ENCODE measurements around the gene LRRC8A. TPM values are rescaled to one million over a fixed set of nuclear protein-coding genes. Genes with fewer than 3 reads are reported as not detected.

LRRC8A gene
- total and polyA plus RNA-seq, 2 of the 13 experiments (the other 11 are each of a cell fraction or from before 2014, with no cell fraction given): 16.1 to 40.6 TPM

GRCh38 chr9:128898845-128899565 lies 17.1 kb downstream of the LRRC8A start:
- BruUV-seq (replicated peaks): no TSS peak
- 100% methylated on average over 10 of the region's 18 CpGs for WGBS (ENCODE audit: low lambda C conversion rate)
- Histone ChIP-seq H3K36me3 (replicated peaks in 1 of 2; ENCODE audit: control insufficient read depth in 1 of 2, insufficient read depth in 2 of 2, low read length in 2 of 2) (peaks cover 7 to 35% of the 10 kb centered on the region in 2 experiments; a peak in 4 of 5 replicates), H3K79me2 (ENCODE audit: insufficient read depth, low read length) (peaks cover 2% of the 10 kb centered on the region), H3K27me3 (ENCODE audit: control insufficient read depth in 1 of 2, insufficient read depth in 2 of 2, low read length in 2 of 2) (no peaks in the 10 kb centered on the region), H3K9ac (ENCODE audit: insufficient read depth, low read depth, low read length) (no peak overlapping the region), H3K4me2 (ENCODE audit: low read depth, low read length) (no peak overlapping the region), H4K20me1 (ENCODE audit: insufficient read depth, low read length) (no peaks in the 10 kb centered on the region), H2AFZ (ENCODE audit: low read length) (no peak overlapping the region), H3K4me1 (ENCODE audit: insufficient read depth, low read length) (peaks cover 8% of the 10 kb centered on the region; the same call in 1 of the 2 replicates), H3K4me3 (replicated peaks in 1 of 3; ENCODE audit: insufficient read depth in 1 of 3, low read depth in 2 of 3, low read length in 3 of 3) (no peak overlapping the region), H3K9me3 (ENCODE audit: low read length) (no peaks in the 10 kb centered on the region), H3K27ac (ENCODE audit: extremely low read length, insufficient read depth, low read length) (no peak overlapping the region)
- intact Hi-C loops (cut with micrococcal nuclease; ENCODE audit: unreplicated experiment) (no loop called here), in situ Hi-C loops (cut with HindIII; ENCODE audit: extremely low pct_ligation_motif_present, low pct_unique_long_range_greater_than_20kb) (no loop called here)
- no peak for FAIRE-seq
- no peak for DNase-seq (ENCODE audit: low spot score)
- TF ChIP-seq MZF1 (CRISPR knock-in tag; IDR thresholded peaks at IDR 0.05; ENCODE audit: borderline replicate concordance) (no peak), ZNF616 (CRISPR knock-in tag; IDR thresholded peaks at IDR 0.05; ENCODE audit: low read depth) (no peak), ZNF816 (CRISPR knock-in tag; IDR thresholded peaks at IDR 0.05; ENCODE audit: borderline replicate concordance) (no peak), ESRRA (CRISPR knock-in tag; IDR thresholded peaks at IDR 0.05; ENCODE audit: low read depth) (no peak), STAT5B (CRISPR knock-in tag; IDR thresholded peaks at IDR 0.05) (no peak), SIN3B (IDR thresholded peaks at IDR 0.05; ENCODE audit: low read length) (no peak), ZNF652 (CRISPR knock-in tag; IDR thresholded peaks at IDR 0.05; ENCODE audit: borderline replicate concordance, low read depth) (no peak), HES4 (CRISPR knock-in tag; IDR thresholded peaks at IDR 0.05; ENCODE audit: borderline replicate concordance) (no peak), FOXK2 (IDR thresholded peaks at IDR 0.05) (no peak), ZNF496 (CRISPR knock-in tag; IDR thresholded peaks at IDR 0.05; ENCODE audit: insufficient replicate concordance) (no peak), TFDP1 (CRISPR knock-in tag; IDR thresholded peaks at IDR 0.05; ENCODE audit: borderline replicate concordance) (no peak), CBFB (CRISPR knock-in tag; IDR thresholded peaks at IDR 0.05) (no peak), KMT2B (CRISPR knock-in tag; IDR thresholded peaks at IDR 0.05) (no peak), GATAD2A (CRISPR knock-in tag; IDR thresholded peaks at IDR 0.05) (no peak), RCOR2 (CRISPR knock-in tag; IDR thresholded peaks at IDR 0.05) (no peak), DNMT3B (CRISPR knock-in tag; conservative IDR thresholded peaks at IDR 0.05) (no peak), PBX2 (CRISPR knock-in tag; IDR thresholded peaks at IDR 0.05) (no peak), TMF1 (CRISPR knock-in tag; IDR thresholded peaks at IDR 0.05; ENCODE audit: low read depth) (no peak), YY1 (IDR thresholded peaks at IDR 0.05; ENCODE audit: insufficient read depth, insufficient replicate concordance, low read depth, low read length) (no peak)
- ChIA-PET CTCF (ENCODE audit: low intra/inter-chr PET ratio, low total read pairs) (no interaction called here), POLR2A (no interaction called here)
- ATAC-seq: no peak
